H9 (cell line): Measurements from ENCODE around the gene DIMT1. TPM values are rescaled to one million over a fixed set of nuclear protein-coding genes. Genes with fewer than 3 reads are reported as not detected.

Source experiments
- DNase-seq: peaks from one replicate; pipeline ENCODE4 v3.0.0-alpha.2; 2017
- H2AFZ ChIP-seq: one replicate; pipeline ENCODE4 v1.6.1; 2013; ENCODE audit warnings: mild to moderate bottlenecking, low read length, control low read depth, moderate library complexity
- H2AK5ac ChIP-seq: 2 replicates; pipeline ENCODE4 v1.6.1; 2013; ENCODE audit warnings: low read length, control low read depth, mixed read lengths; ENCODE audit not compliant: insufficient read length
- H2BK120ac ChIP-seq: one replicate; pipeline ENCODE4 v1.6.1; 2013; ENCODE audit warnings: low read depth, mild to moderate bottlenecking, low read length, control low read depth, inconsistent platforms; ENCODE audit not compliant: poor library complexity, severe bottlenecking
- H2BK12ac ChIP-seq: 2 replicates; pipeline ENCODE4 v1.6.1; 2013; ENCODE audit warnings: low read length, control low read depth, mixed read lengths, low read depth; ENCODE audit not compliant: insufficient read length
- H2BK15ac ChIP-seq: 2 replicates; pipeline ENCODE4 v1.6.1; 2013; ENCODE audit warnings: low read depth, low read length, control low read depth
- H2BK20ac ChIP-seq: one replicate; pipeline ENCODE4 v1.6.1; 2013; ENCODE audit warnings: low read depth, mild to moderate bottlenecking, low read length, control low read depth, inconsistent platforms; ENCODE audit not compliant: poor library complexity, severe bottlenecking
- H2BK5ac ChIP-seq: 2 replicates; pipeline ENCODE4 v1.6.1; 2013; ENCODE audit warnings: low read length, control low read depth, mixed read lengths; ENCODE audit not compliant: insufficient read length
- H3K14ac ChIP-seq: 2 replicates; pipeline ENCODE4 v1.6.1; 2013; ENCODE audit warnings: low read length, control low read depth; ENCODE audit not compliant: insufficient read depth
- H3K18ac ChIP-seq: 2 replicates; pipeline ENCODE4 v1.6.1; 2013; ENCODE audit warnings: low read depth, mild to moderate bottlenecking, mixed read lengths, low read length, control low read depth; ENCODE audit not compliant: insufficient read length
- H3K23ac ChIP-seq: 2 replicates; pipeline ENCODE4 v1.6.1; 2013; ENCODE audit warnings: low read length, control low read depth, mixed read lengths, low read depth; ENCODE audit not compliant: insufficient read length
- H3K23me2 ChIP-seq: 2 replicates; pipeline ENCODE4 v1.6.1; 2013; ENCODE audit warnings: low read depth, mild to moderate bottlenecking, mixed read lengths, low read length, control low read depth; ENCODE audit not compliant: insufficient read length, poor library complexity, severe bottlenecking
- H3K27ac ChIP-seq: 2 replicates; pipeline ENCODE4 v1.5.1; 2013; ENCODE audit warnings: low read length, control low read depth, mixed read lengths, low read depth; ENCODE audit not compliant: insufficient read length
- H3K27me3 ChIP-seq: 2 replicates; pipeline ENCODE4 v1.6.1; 2013; ENCODE audit warnings: low read length, control low read depth, inconsistent platforms; ENCODE audit not compliant: insufficient read depth
- H3K4ac ChIP-seq: 2 replicates; pipeline ENCODE4 v1.6.1; 2013; ENCODE audit warnings: low read depth, mild to moderate bottlenecking, control low read depth, inconsistent platforms, low read length, moderate library complexity
- H3K4me1 ChIP-seq: 2 replicates; pipeline ENCODE4 v1.6.1; 2013; ENCODE audit warnings: low read length, control low read depth, inconsistent platforms; ENCODE audit not compliant: insufficient read depth
- H3K4me2 ChIP-seq: 2 replicates; pipeline ENCODE4 v1.6.1; 2013; ENCODE audit warnings: low read length, control low read depth, mixed read lengths; ENCODE audit not compliant: insufficient read length, insufficient read depth
- H3K56ac ChIP-seq: 2 replicates; pipeline ENCODE4 v1.6.1; 2013; ENCODE audit warnings: low read depth, mild to moderate bottlenecking, mixed read lengths, low read length, control low read depth; ENCODE audit not compliant: insufficient read length
- H3K79me1 ChIP-seq: 2 replicates; pipeline ENCODE4 v1.6.1; 2013; ENCODE audit warnings: low read depth, mild to moderate bottlenecking, moderate library complexity, low read length, control low read depth, inconsistent platforms; ENCODE audit not compliant: insufficient read depth, poor library complexity, severe bottlenecking
- H3K79me2 ChIP-seq: 2 replicates; pipeline ENCODE4 v1.6.1; 2013; ENCODE audit warnings: low read length, control low read depth, inconsistent platforms; ENCODE audit not compliant: insufficient read depth
- H3K9ac ChIP-seq: 2 replicates; pipeline ENCODE4 v1.6.1; 2013; ENCODE audit warnings: low read length, control low read depth, mixed read lengths; ENCODE audit not compliant: insufficient read length; ENCODE audit errors: extremely low read depth
- H3K9me3 ChIP-seq: one replicate; pipeline ENCODE4 v1.6.1; 2013; ENCODE audit warnings: low read depth, low read length, inconsistent platforms; ENCODE audit not compliant: control insufficient read depth
- H3T11ph ChIP-seq: one replicate; pipeline ENCODE4 v1.6.1; 2013; ENCODE audit warnings: mild to moderate bottlenecking, low read length, control low read depth, inconsistent platforms
- H4K20me1 ChIP-seq: one replicate; pipeline ENCODE4 v1.6.1; 2013; ENCODE audit not compliant: control insufficient read depth, insufficient read length, insufficient read depth
- H4K5ac ChIP-seq: 2 replicates; pipeline ENCODE4 v1.6.1; 2013; ENCODE audit warnings: low read depth, mild to moderate bottlenecking, mixed read lengths, low read length, control low read depth; ENCODE audit not compliant: insufficient read length
- H4K8ac ChIP-seq: replicated peaks from 2 replicates; pipeline ENCODE4 v1.6.1; 2013; ENCODE audit warnings: low read length, control low read depth, mixed read lengths, low read depth; ENCODE audit not compliant: insufficient read length
- H4K91ac ChIP-seq: 2 replicates; pipeline ENCODE4 v1.6.1; 2013; ENCODE audit warnings: low read depth, mild to moderate bottlenecking, moderate library complexity, mixed read lengths, low read length, control low read depth; ENCODE audit not compliant: insufficient read length
- H3K27ac Mint-ChIP-seq, 3 experiments: 2 replicates in 2 of 3; 3 replicates in 1 of 3; pipeline ENCODE4 v1.8.0; 2020 to 2021; ENCODE audit warnings: mixed read lengths in 3 of 3, mild to moderate bottlenecking in 1 of 3, moderate library complexity in 1 of 3
- H3K27me3 Mint-ChIP-seq: 2 replicates; pipeline ENCODE4 v1.8.0; 2021; ENCODE audit warnings: low read depth, mild to moderate bottlenecking, moderate library complexity, mixed read lengths
- H3K36me3 Mint-ChIP-seq, 3 experiments: 2 replicates in 2 of 3; 3 replicates in 1 of 3; pipeline ENCODE4 v1.8.0; 2020 to 2021; ENCODE audit warnings: low read depth in 3 of 3, mixed read lengths in 3 of 3; ENCODE audit not compliant: insufficient read depth in 1 of 3
- H3K4me1 Mint-ChIP-seq, 2 experiments: 2 replicates each; pipeline ENCODE4 v1.8.0; 2020; ENCODE audit warnings: mixed read lengths in 2 of 2
- H3K4me3 Mint-ChIP-seq, 2 experiments: 2 replicates in 1 of 2; 3 replicates in 1 of 2; pipeline ENCODE4 v1.8.0; 2020 to 2021; ENCODE audit warnings: mild to moderate bottlenecking in 2 of 2, mixed read lengths in 2 of 2, moderate library complexity in 1 of 2
- H3K9me3 Mint-ChIP-seq, 2 experiments: 2 replicates in 1 of 2; 3 replicates in 1 of 2; pipeline ENCODE4 v1.8.0; 2020; ENCODE audit warnings: mild to moderate bottlenecking in 2 of 2, mixed read lengths in 2 of 2, moderate library complexity in 1 of 2
- CTCF ChIP-seq: fragments of 200-600 bp; sonication (generic); conservative IDR thresholded peaks from 3 replicates; pipeline ENCODE4 v1.8.0; 2021; ENCODE audit warnings: antibody characterized with exemption, mild to moderate bottlenecking
- total RNA-seq: library from RNA; stranded (reverse); gene quantifications from 2 replicates; pipeline ENCODE4 v1.2.1, GENCODE V29; 2021

DIMT1 gene
- total RNA-seq, 1 experiment from 2014 or later, result 36.0 TPM

DNA sequence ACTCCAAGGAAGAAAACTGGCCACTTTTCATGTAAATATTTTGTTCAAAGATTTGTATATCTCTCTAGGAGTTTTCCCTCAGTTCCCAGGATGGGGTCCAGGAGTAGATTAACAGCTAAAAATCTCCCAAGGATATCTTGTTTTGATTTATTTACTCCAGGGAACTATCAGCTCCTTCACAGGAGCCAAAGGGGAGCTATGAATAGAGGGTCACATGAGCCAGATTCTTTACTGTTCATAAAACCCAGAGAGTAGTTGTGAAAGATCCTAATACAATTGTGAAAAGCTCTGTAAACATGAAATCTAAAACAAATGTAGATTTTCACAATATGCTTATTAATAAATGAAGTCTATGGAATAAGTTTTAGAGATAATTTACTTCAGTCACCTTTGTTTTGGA is 16.9 kb downstream of the DIMT1 start:
- H3K4me1 ChIP-seq, result no peaks in the 10 kb centered on the region
- no peaks in the 10 kb centered on the region for H3K27me3 ChIP-seq
- no peaks in the 10 kb centered on the region for H3K9me3 ChIP-seq
- H2BK15ac ChIP-seq, result no peak overlapping the region
- H3K56ac ChIP-seq, result no peak overlapping the region
- no peak overlapping the region for H4K91ac ChIP-seq
- DNase-seq, result no peak
- H4K5ac ChIP-seq, result no peak overlapping the region
- H3K27ac ChIP-seq, result no peak overlapping the region
- H3K4me3 Mint-ChIP-seq, result no peak overlapping the region
- H3K27ac Mint-ChIP-seq, result no peak overlapping the region
- no peak overlapping the region for H3K23ac ChIP-seq
- H3K9ac ChIP-seq, result no peak overlapping the region
- peaks cover 8 to 64% (median 37%) of the 10 kb centered on the region in 3 experiments; a peak in 6 of 7 replicates for H3K36me3 Mint-ChIP-seq
- H3T11ph ChIP-seq, result no peak overlapping the region
- no peak overlapping the region for H3K4ac ChIP-seq
- H3K27me3 Mint-ChIP-seq, result no peaks in the 10 kb centered on the region
- H4K8ac ChIP-seq, result no peak overlapping the region
- H3K9me3 Mint-ChIP-seq, result no peaks in the 10 kb centered on the region
- no peak overlapping the region for H3K18ac ChIP-seq
- H3K4me1 Mint-ChIP-seq, result no peaks in the 10 kb centered on the region
- no peak overlapping the region for H2AFZ ChIP-seq
- H3K79me2 ChIP-seq, result no peaks in the 10 kb centered on the region
- H2BK20ac ChIP-seq, result no peak overlapping the region
- H3K4me2 ChIP-seq, result no peak overlapping the region
- no peaks in the 10 kb centered on the region for H4K20me1 ChIP-seq
- no peaks in the 10 kb centered on the region for H3K23me2 ChIP-seq
- H2BK120ac ChIP-seq, result no peak overlapping the region
- no peak overlapping the region for H2BK5ac ChIP-seq
- no peak overlapping the region for H2AK5ac ChIP-seq
- no peak overlapping the region for H2BK12ac ChIP-seq
- H3K14ac ChIP-seq, result no peak overlapping the region
- H3K79me1 ChIP-seq, result no peaks in the 10 kb centered on the region
- TF ChIP-seq CTCF, result no peak
